ENCODE results near the gene RFXANK.
"Not testable (repeated sequence)": the region's sequence is repeated elsewhere in the genome, so short reads cannot be mapped to it uniquely, and the experiment has no call there.

The RFXANK gene

DNA sequence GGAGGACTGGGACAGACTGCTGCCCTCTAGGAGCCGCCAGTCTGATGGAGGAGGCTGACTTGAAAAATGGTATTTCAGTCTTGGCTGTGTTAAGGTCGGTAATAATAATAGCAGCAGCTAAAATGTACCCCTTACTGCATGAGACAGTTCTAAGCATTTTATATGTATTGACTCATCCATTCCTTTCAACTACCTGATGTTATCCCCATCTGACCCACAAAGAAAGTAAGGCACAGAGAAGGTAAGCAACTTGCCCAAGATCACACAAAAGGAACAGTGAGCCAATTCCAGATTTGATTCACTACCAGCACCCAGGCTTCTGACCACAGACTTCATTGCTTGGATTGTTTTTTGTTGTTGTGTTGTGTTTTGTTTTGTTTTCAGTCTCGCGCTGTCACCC, 23.7 kb downstream of the RFXANK start:
- no peak overlapping the region for H3K27ac ChIP-seq (ENCODE audit: low read depth, low read length)
- H3K9ac ChIP-seq (ENCODE audit: low read depth in 1 of 2, low read length in 2 of 2) = no peak overlapping the region
- peaks cover 28 to 33% of the 10 kb centered on the region in 2 donors for H3K27me3 ChIP-seq (ENCODE audit: control insufficient read depth in 1 of 2, insufficient read depth in 2 of 2, low read length in 2 of 2)
- H3K36me3 ChIP-seq (ENCODE audit: control insufficient read depth in 1 of 2, insufficient read depth in 2 of 2, low read length in 2 of 2) = no peaks in the 10 kb centered on the region
- H3K4me1 ChIP-seq (ENCODE audit: control insufficient read depth in 1 of 2, insufficient read depth in 2 of 2, low read length in 2 of 2) = no peaks in the 10 kb centered on the region
- H3K9me3 ChIP-seq (ENCODE audit: control insufficient read depth in 1 of 2, low read length in 2 of 2) = no peaks in the 10 kb centered on the region
- no peak overlapping the region for H3K4me3 ChIP-seq (ENCODE audit: low read depth in 1 of 2, low read length in 2 of 2)

DNA sequence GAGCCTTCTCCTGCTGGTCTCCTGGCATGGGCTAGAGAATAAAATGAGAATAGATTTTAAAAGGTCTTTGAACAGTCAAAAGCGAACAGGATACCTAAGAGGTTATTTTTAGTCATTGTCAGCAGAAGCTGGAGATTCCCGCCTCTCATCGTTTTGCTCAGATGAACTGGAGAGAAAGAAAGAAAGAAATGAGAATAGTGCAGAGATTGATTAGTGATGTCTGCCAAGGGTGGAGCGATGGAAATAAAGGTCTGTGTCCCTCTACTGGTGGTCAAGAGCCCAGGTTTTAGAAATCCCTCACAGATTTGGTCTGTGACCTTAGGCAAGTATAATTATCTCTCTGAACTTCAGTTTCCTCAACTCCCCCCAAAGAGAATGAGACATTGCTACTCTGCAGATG, 25.0 kb downstream of the RFXANK start:
- Histone ChIP-seq H3K27ac (ENCODE audit: low read depth, low read length) (no peak overlapping the region), H3K36me3 (ENCODE audit: control insufficient read depth in 1 of 2, insufficient read depth in 2 of 2, low read length in 2 of 2) (no peaks in the 10 kb centered on the region), H3K9ac (ENCODE audit: low read depth in 1 of 2, low read length in 2 of 2) (no peak overlapping the region), H3K4me3 (ENCODE audit: low read depth in 1 of 2, low read length in 2 of 2) (no peak overlapping the region), H3K4me1 (ENCODE audit: control insufficient read depth in 1 of 2, insufficient read depth in 2 of 2, low read length in 2 of 2) (no peaks in the 10 kb centered on the region), H3K9me3 (ENCODE audit: control insufficient read depth in 1 of 2, low read length in 2 of 2) (no peaks in the 10 kb centered on the region), H3K27me3 (ENCODE audit: control insufficient read depth in 1 of 2, insufficient read depth in 2 of 2, low read length in 2 of 2) (peaks cover 20 to 24% of the 10 kb centered on the region in 2 donors)

DNA sequence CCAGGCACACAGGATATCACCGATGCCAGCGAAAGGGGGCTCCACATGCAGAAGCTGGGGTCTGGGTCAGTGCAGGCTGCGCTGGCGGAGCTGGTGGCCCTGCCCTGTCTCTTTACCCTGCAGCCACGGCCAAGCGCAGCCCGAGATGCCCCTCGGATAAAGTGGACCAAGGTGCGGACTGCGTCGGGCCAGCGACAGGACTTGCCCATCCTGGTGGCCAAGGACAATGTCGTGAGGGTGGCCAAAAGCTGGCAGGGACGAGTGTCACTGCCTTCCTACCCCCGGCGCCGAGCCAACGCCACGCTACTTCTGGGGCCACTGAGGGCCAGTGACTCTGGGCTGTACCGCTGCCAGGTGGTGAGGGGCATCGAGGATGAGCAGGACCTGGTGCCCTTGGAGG, 26.9 kb downstream of the RFXANK start:
- Histone ChIP-seq H3K36me3 (ENCODE audit: control insufficient read depth in 1 of 2, insufficient read depth in 2 of 2, low read length in 2 of 2) (no peaks in the 10 kb centered on the region), H3K27ac (ENCODE audit: low read depth, low read length) (no peak overlapping the region), H3K4me1 (ENCODE audit: control insufficient read depth in 1 of 2, insufficient read depth in 2 of 2, low read length in 2 of 2) (no peaks in the 10 kb centered on the region), H3K4me3 (ENCODE audit: low read depth in 1 of 2, low read length in 2 of 2) (no peak overlapping the region), H3K9me3 (ENCODE audit: control insufficient read depth in 1 of 2, low read length in 2 of 2) (no peaks in the 10 kb centered on the region), H3K27me3 (ENCODE audit: control insufficient read depth in 1 of 2, insufficient read depth in 2 of 2, low read length in 2 of 2) (peaks cover 7 to 9% of the 10 kb centered on the region in 2 donors), H3K9ac (ENCODE audit: low read depth in 1 of 2, low read length in 2 of 2) (no peak overlapping the region)

DNA sequence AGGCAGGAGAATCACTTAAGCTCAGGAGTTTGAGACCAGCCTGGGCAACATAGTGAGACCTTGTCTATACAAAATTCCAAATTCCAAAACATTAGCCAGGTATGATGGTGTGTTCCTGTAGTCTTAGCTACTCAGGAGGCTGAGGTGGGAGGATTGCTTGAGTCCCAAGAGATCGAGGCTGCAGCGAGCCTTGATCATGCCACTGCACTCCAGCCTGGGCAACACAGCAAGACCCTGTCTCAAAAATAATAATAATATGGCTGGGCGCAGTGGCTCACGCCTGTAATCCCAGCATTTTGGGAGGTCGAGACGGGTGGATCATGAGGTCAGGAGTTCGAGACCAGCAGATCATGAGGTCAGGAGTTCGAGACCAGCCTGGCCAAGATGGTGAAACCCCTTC, 28.9 kb downstream of the RFXANK start:
- not testable (repeated sequence) for H3K27ac ChIP-seq (ENCODE audit: low read depth, low read length); H3K9ac ChIP-seq (ENCODE audit: low read depth in 1 of 2, low read length in 2 of 2); H3K4me1 ChIP-seq (ENCODE audit: control insufficient read depth in 1 of 2, insufficient read depth in 2 of 2, low read length in 2 of 2); H3K9me3 ChIP-seq (ENCODE audit: control insufficient read depth in 1 of 2, low read length in 2 of 2); H3K4me3 ChIP-seq (ENCODE audit: low read depth in 1 of 2, low read length in 2 of 2); H3K36me3 ChIP-seq (ENCODE audit: control insufficient read depth in 1 of 2, insufficient read depth in 2 of 2, low read length in 2 of 2)
- peaks cover 10% of the 10 kb centered on the region in 2 donors for H3K27me3 ChIP-seq (ENCODE audit: control insufficient read depth in 1 of 2, insufficient read depth in 2 of 2, low read length in 2 of 2)

DNA sequence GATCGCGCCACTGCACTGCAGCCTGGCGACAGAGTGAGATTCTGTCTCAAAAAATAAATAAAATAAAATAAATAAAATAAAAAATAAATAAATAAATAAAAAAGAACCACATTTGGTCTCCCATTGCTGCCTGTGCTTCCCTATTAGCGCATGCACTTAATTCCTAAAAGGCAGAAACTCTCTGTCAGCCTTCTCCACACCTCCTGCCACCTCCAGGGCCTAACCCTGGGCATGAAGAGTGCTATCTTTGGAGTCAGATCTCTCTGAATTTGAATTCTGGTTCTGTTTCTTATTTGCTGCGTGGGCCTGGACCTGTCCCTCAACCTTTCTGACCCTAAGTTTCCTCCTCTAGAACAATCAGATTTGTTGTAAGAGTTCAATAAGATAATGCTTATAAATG, 31.0 kb downstream of the RFXANK start:
- H3K27me3 ChIP-seq (ENCODE audit: control insufficient read depth in 1 of 2, insufficient read depth in 2 of 2, low read length in 2 of 2) = peaks cover 13 to 14% of the 10 kb centered on the region in 2 donors

DNA sequence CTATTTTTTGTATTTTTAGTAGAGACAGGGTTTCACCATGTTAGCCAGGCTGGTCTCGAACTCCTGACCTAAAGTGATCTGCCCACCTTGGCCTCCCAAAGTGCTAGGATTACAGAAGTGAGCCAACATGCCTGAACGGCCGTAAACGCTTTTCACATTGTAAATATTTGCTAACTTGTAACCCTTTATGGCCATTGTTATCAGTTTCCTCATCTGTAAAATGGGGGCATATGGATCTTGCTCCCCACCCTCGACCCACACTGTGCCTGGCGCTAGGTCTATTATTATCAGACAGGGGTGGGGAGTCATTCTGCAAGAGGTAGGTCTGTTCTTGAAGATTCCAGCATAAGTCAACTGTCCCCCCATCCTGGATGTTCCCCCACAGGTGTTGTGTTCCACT, 31.6 kb downstream of the RFXANK start:
- H3K36me3 ChIP-seq (ENCODE audit: control insufficient read depth in 1 of 2, insufficient read depth in 2 of 2, low read length in 2 of 2) = no peaks in the 10 kb centered on the region
- no peak overlapping the region for H3K27ac ChIP-seq (ENCODE audit: low read depth, low read length)
- H3K9me3 ChIP-seq (ENCODE audit: control insufficient read depth in 1 of 2, low read length in 2 of 2) = no peaks in the 10 kb centered on the region
- H3K9ac ChIP-seq (ENCODE audit: low read depth in 1 of 2, low read length in 2 of 2) = no peak overlapping the region
- H3K4me1 ChIP-seq (ENCODE audit: control insufficient read depth in 1 of 2, insufficient read depth in 2 of 2, low read length in 2 of 2) = peaks cover 0 to 5% of the 10 kb centered on the region in 2 donors
- peaks cover 13 to 20% of the 10 kb centered on the region in 2 donors for H3K27me3 ChIP-seq (ENCODE audit: control insufficient read depth in 1 of 2, insufficient read depth in 2 of 2, low read length in 2 of 2)
- no peak overlapping the region for H3K4me3 ChIP-seq (ENCODE audit: low read depth in 1 of 2, low read length in 2 of 2)

More for the DNA sequence above, 31.0 kb downstream of the RFXANK start:
- Histone ChIP-seq H3K9ac (ENCODE audit: low read depth in 1 of 2, low read length in 2 of 2) (no peak overlapping the region), H3K27ac (ENCODE audit: low read depth, low read length) (no peak overlapping the region), H3K36me3 (ENCODE audit: control insufficient read depth in 1 of 2, insufficient read depth in 2 of 2, low read length in 2 of 2) (no peaks in the 10 kb centered on the region), H3K4me3 (ENCODE audit: low read depth in 1 of 2, low read length in 2 of 2) (no peak overlapping the region), H3K9me3 (ENCODE audit: control insufficient read depth in 1 of 2, low read length in 2 of 2) (no peaks in the 10 kb centered on the region), H3K4me1 (ENCODE audit: control insufficient read depth in 1 of 2, insufficient read depth in 2 of 2, low read length in 2 of 2) (peaks cover 0 to 5% of the 10 kb centered on the region in 2 donors)

DNA sequence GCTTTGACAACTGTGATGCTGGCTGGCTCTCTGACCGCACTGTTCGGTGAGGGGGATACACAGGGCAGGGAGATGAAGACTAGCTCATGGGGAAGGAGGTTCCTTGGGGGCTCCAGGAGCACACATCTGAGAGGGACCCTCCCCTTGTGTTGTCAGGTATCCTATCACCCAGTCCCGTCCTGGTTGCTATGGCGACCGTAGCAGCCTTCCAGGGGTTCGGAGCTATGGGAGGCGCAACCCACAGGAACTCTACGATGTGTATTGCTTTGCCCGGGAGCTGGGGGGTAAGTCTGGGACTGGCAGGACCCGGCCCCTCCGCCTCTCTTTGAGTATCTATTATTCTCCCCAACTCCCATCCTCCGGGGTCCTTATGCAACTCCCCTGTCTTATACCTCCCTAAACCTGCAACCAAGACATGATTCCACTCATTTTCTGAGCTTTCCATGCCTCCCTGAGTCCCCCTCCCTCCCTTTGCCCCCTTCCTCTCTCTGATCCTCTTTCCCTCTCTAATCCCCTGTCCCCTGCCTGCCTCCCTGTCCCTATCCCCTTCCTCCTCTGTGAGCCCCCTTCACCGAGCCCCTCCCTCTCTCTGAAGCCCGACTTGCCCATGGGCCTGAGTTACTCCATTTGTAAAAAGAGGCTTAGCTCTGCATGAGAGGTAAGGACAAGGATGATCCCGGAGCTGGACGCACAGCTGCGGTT, 32.2 kb downstream of the RFXANK start:
- Histone ChIP-seq H3K9ac (ENCODE audit: low read depth in 1 of 2, low read length in 2 of 2) (no peak overlapping the region), H3K9me3 (ENCODE audit: control insufficient read depth in 1 of 2, low read length in 2 of 2) (no peaks in the 10 kb centered on the region), H3K4me1 (ENCODE audit: control insufficient read depth in 1 of 2, insufficient read depth in 2 of 2, low read length in 2 of 2) (peaks cover 0 to 5% of the 10 kb centered on the region in 2 donors), H3K27ac (ENCODE audit: low read depth, low read length) (no peak overlapping the region), H3K27me3 (ENCODE audit: control insufficient read depth in 1 of 2, insufficient read depth in 2 of 2, low read length in 2 of 2) (peaks cover 13 to 20% of the 10 kb centered on the region in 2 donors), H3K4me3 (ENCODE audit: low read depth in 1 of 2, low read length in 2 of 2) (peak overlapping the region; percentile 52 to 68), H3K36me3 (ENCODE audit: control insufficient read depth in 1 of 2, insufficient read depth in 2 of 2, low read length in 2 of 2) (no peaks in the 10 kb centered on the region)

DNA sequence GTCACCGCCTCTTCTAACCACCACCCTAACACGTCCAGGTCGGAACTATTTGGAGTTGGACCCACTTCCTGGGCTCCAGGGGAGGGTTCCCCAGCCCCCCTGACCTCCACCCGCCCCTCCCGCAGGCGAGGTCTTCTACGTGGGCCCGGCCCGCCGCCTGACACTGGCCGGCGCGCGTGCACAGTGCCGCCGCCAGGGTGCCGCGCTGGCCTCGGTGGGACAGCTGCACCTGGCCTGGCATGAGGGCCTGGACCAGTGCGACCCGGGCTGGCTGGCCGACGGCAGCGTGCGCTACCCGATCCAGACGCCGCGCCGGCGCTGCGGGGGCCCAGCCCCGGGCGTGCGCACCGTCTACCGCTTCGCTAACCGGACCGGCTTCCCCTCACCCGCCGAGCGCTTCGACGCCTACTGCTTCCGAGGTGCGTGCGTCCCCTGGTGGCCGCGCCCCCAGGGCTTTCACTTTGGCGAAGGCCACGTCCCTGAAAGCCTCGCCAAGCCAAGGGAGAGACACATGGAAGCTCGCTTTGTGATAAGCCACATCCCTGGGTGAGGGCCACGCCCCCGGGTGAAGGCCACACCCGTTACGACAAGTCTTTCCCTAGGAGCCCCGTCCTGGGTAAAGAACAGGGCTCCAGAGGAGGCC, 32.9 kb downstream of the RFXANK start:
- no peaks in the 10 kb centered on the region for H3K9me3 ChIP-seq (ENCODE audit: control insufficient read depth in 1 of 2, low read length in 2 of 2)
- peaks cover 13 to 20% of the 10 kb centered on the region in 2 donors for H3K27me3 ChIP-seq (ENCODE audit: control insufficient read depth in 1 of 2, insufficient read depth in 2 of 2, low read length in 2 of 2)
- H3K4me1 ChIP-seq (ENCODE audit: control insufficient read depth in 1 of 2, insufficient read depth in 2 of 2, low read length in 2 of 2) = peaks cover 0 to 5% of the 10 kb centered on the region in 2 donors
- H3K9ac ChIP-seq (ENCODE audit: low read depth in 1 of 2, low read length in 2 of 2) = no peak overlapping the region
- H3K36me3 ChIP-seq (ENCODE audit: control insufficient read depth in 1 of 2, insufficient read depth in 2 of 2, low read length in 2 of 2) = no peaks in the 10 kb centered on the region
- no peak overlapping the region for H3K27ac ChIP-seq (ENCODE audit: low read depth, low read length)
- H3K4me3 ChIP-seq (ENCODE audit: low read depth in 1 of 2, low read length in 2 of 2) = peak overlapping the region; percentile 52 to 68

DNA sequence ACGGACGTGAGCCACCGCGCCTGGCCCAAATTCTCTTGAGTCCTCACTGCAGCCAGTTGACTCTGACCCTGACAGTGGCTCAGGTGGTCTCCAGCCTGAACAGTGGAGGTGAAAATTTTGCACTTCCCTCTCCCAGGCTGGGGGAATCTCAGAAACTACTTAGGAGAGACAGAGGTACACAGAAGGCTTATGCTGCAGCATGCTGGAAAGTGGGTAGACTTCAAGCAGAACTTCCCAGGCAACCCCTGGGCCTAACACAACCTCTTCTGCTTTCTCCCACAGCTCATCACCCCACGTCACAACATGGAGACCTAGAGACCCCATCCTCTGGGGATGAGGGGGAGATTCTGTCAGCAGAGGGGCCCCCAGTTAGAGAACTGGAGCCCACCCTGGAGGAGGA, 34.1 kb downstream of the RFXANK start:
- Histone ChIP-seq H3K27ac (ENCODE audit: low read depth, low read length) (no peak overlapping the region), H3K4me3 (ENCODE audit: low read depth in 1 of 2, low read length in 2 of 2) (no peak overlapping the region), H3K9me3 (ENCODE audit: control insufficient read depth in 1 of 2, low read length in 2 of 2) (no peaks in the 10 kb centered on the region), H3K9ac (ENCODE audit: low read depth in 1 of 2, low read length in 2 of 2) (no peak overlapping the region), H3K27me3 (ENCODE audit: control insufficient read depth in 1 of 2, insufficient read depth in 2 of 2, low read length in 2 of 2) (peaks cover 13 to 20% of the 10 kb centered on the region in 2 donors), H3K4me1 (ENCODE audit: control insufficient read depth in 1 of 2, insufficient read depth in 2 of 2, low read length in 2 of 2) (peaks cover 0 to 5% of the 10 kb centered on the region in 2 donors), H3K36me3 (ENCODE audit: control insufficient read depth in 1 of 2, insufficient read depth in 2 of 2, low read length in 2 of 2) (no peaks in the 10 kb centered on the region)

DNA sequence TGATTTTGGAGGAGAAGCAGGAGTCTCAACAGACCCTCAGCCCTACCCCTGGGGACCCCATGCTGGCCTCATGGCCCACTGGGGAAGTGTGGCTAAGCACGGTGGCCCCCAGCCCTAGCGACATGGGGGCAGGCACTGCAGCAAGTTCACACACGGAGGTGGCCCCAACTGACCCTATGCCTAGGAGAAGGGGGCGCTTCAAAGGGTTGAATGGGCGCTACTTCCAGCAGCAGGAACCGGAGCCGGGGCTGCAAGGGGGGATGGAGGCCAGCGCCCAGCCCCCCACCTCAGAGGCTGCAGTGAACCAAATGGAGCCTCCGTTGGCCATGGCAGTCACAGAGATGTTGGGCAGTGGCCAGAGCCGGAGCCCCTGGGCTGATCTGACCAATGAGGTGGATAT, 34.6 kb downstream of the RFXANK start:
- Histone ChIP-seq H3K36me3 (ENCODE audit: control insufficient read depth in 1 of 2, insufficient read depth in 2 of 2, low read length in 2 of 2) (no peaks in the 10 kb centered on the region), H3K4me3 (ENCODE audit: low read depth in 1 of 2, low read length in 2 of 2) (no peak overlapping the region), H3K9me3 (ENCODE audit: control insufficient read depth in 1 of 2, low read length in 2 of 2) (no peaks in the 10 kb centered on the region), H3K27ac (ENCODE audit: low read depth, low read length) (no peak overlapping the region), H3K9ac (ENCODE audit: low read depth in 1 of 2, low read length in 2 of 2) (no peak overlapping the region), H3K27me3 (ENCODE audit: control insufficient read depth in 1 of 2, insufficient read depth in 2 of 2, low read length in 2 of 2) (peaks cover 13 to 20% of the 10 kb centered on the region in 2 donors), H3K4me1 (ENCODE audit: control insufficient read depth in 1 of 2, insufficient read depth in 2 of 2, low read length in 2 of 2) (peaks cover 0 to 5% of the 10 kb centered on the region in 2 donors)

Measured in duodenal mucosa (tissue), 2 donors.